OCI-LY1 (cell line): ENCODE results near the gene NAA25.

Experiments used
- H2AFZ ChIP-seq: fragments of 200-600 bp; sonication (generic), shearing (Covaris generic); 2 replicates; pipeline ENCODE4 v1.6.0; 2014; ENCODE audit warnings: antibody characterized with exemption, mild to moderate bottlenecking, low read length
- H3F3A ChIP-seq: fragments of 200-600 bp; sonication (generic), shearing (Covaris generic); 2 replicates; pipeline ENCODE4 v1.6.0; 2014; ENCODE audit warnings: mild to moderate bottlenecking, antibody characterized with exemption, low read length, moderate library complexity; ENCODE audit not compliant: insufficient read depth
- H3K27ac ChIP-seq: fragments of 200-600 bp; sonication (generic); 2 replicates; pipeline ENCODE4 v1.5.1; 2014; ENCODE audit warnings: low read length, mixed run types, mild to moderate bottlenecking, low read depth; ENCODE audit not compliant: poor library complexity, severe bottlenecking
- H3K27me3 ChIP-seq: fragments of 200-600 bp; sonication (generic); 2 replicates; pipeline ENCODE4 v1.6.0; 2014; ENCODE audit warnings: antibody characterized with exemption, mild to moderate bottlenecking, low read length, moderate library complexity; ENCODE audit not compliant: insufficient read depth
- H3K36me3 ChIP-seq: fragments of 200-600 bp; sonication (generic); 2 replicates; pipeline ENCODE4 v1.6.1; 2014; ENCODE audit warnings: mild to moderate bottlenecking, antibody characterized with exemption, low read length, moderate library complexity, mixed read lengths; ENCODE audit not compliant: insufficient read depth
- H3K4me1 ChIP-seq: fragments of 200-600 bp; sonication (generic); 2 replicates; pipeline ENCODE4 v1.5.1; 2014; ENCODE audit warnings: mild to moderate bottlenecking, low read length, moderate library complexity; ENCODE audit not compliant: insufficient read depth, severe bottlenecking
- H3K4me2 ChIP-seq: fragments of 200-600 bp; sonication (generic), shearing (Covaris generic); 2 replicates; pipeline ENCODE4 v1.6.1; 2014; ENCODE audit warnings: low read length
- H3K4me3 ChIP-seq: fragments of 200-600 bp; sonication (generic); 2 replicates; pipeline ENCODE4 v1.5.1; 2014; ENCODE audit warnings: low read length, low read depth, mild to moderate bottlenecking, mixed read lengths; ENCODE audit not compliant: poor library complexity, severe bottlenecking
- H3K79me2 ChIP-seq: fragments of 200-600 bp; shearing (Covaris generic); 2 replicates; pipeline ENCODE4 v1.6.1; 2016; ENCODE audit warnings: mixed run types, low read length, mixed read lengths; ENCODE audit not compliant: insufficient read depth
- H3K9ac ChIP-seq: fragments of 200-600 bp; sonication (generic), shearing (Covaris generic); 2 replicates; pipeline ENCODE4 v1.6.1; 2014; ENCODE audit warnings: mild to moderate bottlenecking, low read length, mixed read lengths
- H3K9me2 ChIP-seq: fragments of 200-600 bp; sonication (generic), shearing (Covaris generic); 2 replicates; pipeline ENCODE4 v1.6.1; 2014; ENCODE audit warnings: low read depth, mild to moderate bottlenecking, low read length, mixed read lengths
- H3K9me3 ChIP-seq: fragments of 200-600 bp; shearing (Covaris generic); 2 replicates; pipeline ENCODE4 v1.6.1; 2014; ENCODE audit warnings: low read length, mixed read lengths
- H4K20me1 ChIP-seq: fragments of 200-600 bp; sonication (generic), shearing (Covaris generic); 2 replicates; pipeline ENCODE4 v1.6.0; 2016; ENCODE audit warnings: mild to moderate bottlenecking, low read length; ENCODE audit not compliant: insufficient read depth
- EZH2 ChIP-seq: fragments of 200-600 bp; sonication (generic), shearing (Covaris generic); IDR thresholded peaks from 2 replicates; pipeline ENCODE4 v1.8.0; 2017; ENCODE audit warnings: borderline replicate concordance, mixed run types, mild to moderate bottlenecking, antibody characterized with exemption, low read length, moderate library complexity, mixed read lengths
- TF ChIP-seq, protein P1 (sequence below): fragments of 200-600 bp; sonication (generic), shearing (Covaris generic); IDR thresholded peaks from 2 replicates; pipeline ENCODE4 v1.5.1; 2017; ENCODE audit warnings: mild to moderate bottlenecking, antibody characterized with exemption, low read length, moderate library complexity, mixed read lengths

The NAA25 gene

DNA sequence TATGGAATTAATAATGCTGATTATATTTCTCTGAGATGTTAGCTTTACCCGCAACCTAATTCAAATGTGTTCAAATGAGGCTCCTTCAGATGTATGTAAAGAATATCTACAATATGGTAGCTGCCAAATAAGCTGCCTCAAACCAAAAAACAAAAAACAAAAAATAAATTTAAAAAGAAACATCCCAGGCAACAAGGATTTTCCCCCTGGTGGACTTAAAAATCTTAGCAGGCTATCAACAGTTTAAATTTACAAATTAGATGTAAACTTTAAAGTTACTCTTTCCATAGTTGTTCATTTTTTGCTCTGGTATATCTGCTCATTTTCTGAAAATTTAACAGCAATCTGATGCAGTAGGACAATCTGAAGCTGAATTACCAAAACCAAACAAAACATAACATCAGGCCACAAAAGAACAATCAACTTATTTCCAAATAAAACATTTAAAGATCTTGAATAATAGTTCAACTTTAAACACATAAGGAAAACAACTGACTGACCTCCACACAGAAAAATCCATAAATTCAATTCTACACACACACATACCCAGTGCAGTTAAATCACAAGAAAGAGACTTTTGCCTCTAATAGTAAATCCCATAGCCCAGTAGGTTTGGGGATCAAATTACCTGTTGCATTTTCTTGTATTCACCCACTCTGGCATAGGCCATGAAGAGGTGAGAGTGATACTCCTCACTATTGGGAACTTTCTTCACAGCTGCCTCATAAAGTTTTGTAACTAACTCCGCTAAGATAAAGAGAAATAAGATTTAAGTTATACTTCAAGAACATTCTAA, 21.3 kb downstream of the NAA25 start:
- Histone ChIP-seq H3K9me3 (no peaks in the 10 kb centered on the region), H3K9me2 (no peaks in the 10 kb centered on the region), H2AFZ (no peak overlapping the region), H3K4me1 (no peaks in the 10 kb centered on the region), H4K20me1 (no peaks in the 10 kb centered on the region), H3K9ac (no peak overlapping the region), H3K4me2 (no peak overlapping the region), H3K27ac (no peak overlapping the region), H3K4me3 (no peak overlapping the region), H3K27me3 (no peaks in the 10 kb centered on the region), H3K79me2 (peaks cover 8% of the 10 kb centered on the region; the same call in 1 of the 2 replicates), H3K36me3 (peaks cover 89% of the 10 kb centered on the region), H3F3A (no peaks in the 10 kb centered on the region; the same call in 1 of the 2 replicates)
- TF ChIP-seq, protein P1, sequence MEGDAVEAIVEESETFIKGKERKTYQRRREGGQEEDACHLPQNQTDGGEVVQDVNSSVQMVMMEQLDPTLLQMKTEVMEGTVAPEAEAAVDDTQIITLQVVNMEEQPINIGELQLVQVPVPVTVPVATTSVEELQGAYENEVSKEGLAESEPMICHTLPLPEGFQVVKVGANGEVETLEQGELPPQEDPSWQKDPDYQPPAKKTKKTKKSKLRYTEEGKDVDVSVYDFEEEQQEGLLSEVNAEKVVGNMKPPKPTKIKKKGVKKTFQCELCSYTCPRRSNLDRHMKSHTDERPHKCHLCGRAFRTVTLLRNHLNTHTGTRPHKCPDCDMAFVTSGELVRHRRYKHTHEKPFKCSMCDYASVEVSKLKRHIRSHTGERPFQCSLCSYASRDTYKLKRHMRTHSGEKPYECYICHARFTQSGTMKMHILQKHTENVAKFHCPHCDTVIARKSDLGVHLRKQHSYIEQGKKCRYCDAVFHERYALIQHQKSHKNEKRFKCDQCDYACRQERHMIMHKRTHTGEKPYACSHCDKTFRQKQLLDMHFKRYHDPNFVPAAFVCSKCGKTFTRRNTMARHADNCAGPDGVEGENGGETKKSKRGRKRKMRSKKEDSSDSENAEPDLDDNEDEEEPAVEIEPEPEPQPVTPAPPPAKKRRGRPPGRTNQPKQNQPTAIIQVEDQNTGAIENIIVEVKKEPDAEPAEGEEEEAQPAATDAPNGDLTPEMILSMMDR = no peak
- no peak for TF ChIP-seq EZH2

DNA sequence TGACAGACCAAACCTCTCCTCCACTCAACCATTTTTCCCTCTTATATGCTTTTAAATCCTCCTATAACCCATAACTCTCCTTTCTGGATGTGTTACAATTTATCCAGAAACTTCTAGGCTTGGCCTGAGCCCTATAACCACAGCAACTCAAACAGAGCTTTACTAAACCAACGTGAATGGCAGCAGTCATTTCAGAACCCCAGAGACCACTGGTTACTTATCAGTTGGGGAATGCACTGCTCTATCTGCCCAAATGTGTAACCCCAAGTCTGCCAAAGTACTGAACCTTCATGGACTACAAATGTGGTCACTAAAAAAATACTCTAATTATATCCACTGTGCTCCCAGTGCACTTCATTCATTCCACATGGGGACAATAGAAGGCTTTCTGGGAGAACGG, 42.0 kb downstream of the NAA25 start:
- no peaks in the 10 kb centered on the region for H3K4me1 ChIP-seq
- H3K79me2 ChIP-seq = no peaks in the 10 kb centered on the region
- peaks cover 89% of the 10 kb centered on the region for H3K36me3 ChIP-seq
- TF ChIP-seq EZH2 = no peak
- TF ChIP-seq, protein P1 = no peak
- H3K9me2 ChIP-seq = no peaks in the 10 kb centered on the region
- no peaks in the 10 kb centered on the region for H3F3A ChIP-seq
- no peaks in the 10 kb centered on the region for H4K20me1 ChIP-seq
- H3K9ac ChIP-seq = no peak overlapping the region
- no peak overlapping the region for H2AFZ ChIP-seq
- no peak overlapping the region for H3K4me3 ChIP-seq
- H3K4me2 ChIP-seq = no peak overlapping the region
- no peaks in the 10 kb centered on the region for H3K27me3 ChIP-seq
- H3K9me3 ChIP-seq = no peaks in the 10 kb centered on the region
- H3K27ac ChIP-seq = no peak overlapping the region

DNA sequence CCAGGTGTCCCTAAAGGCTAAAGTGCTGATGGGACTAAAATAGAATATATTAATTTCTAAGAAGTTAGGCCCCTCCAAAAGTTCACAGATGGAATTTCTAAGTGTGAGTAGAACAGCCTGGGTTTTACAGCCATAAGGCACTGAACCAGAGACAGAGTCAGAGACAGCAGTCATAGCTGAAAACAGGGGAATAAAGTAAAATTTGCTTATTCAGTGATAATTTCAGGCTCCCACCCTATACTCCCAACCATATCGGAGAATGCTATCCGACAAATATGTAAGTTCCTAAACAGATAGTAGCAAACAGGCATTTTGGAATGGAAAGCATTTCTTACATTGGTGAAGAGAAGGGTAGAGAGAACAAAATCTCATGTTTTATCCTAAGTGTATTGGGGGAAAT, 45.3 kb downstream of the NAA25 start:
- Histone ChIP-seq H3K4me3 (no peak overlapping the region), H3K4me2 (no peak overlapping the region), H4K20me1 (no peaks in the 10 kb centered on the region), H3K79me2 (no peaks in the 10 kb centered on the region), H3F3A (no peaks in the 10 kb centered on the region), H3K36me3 (peaks cover 88% of the 10 kb centered on the region), H3K9me2 (no peaks in the 10 kb centered on the region), H2AFZ (no peak overlapping the region), H3K4me1 (no peaks in the 10 kb centered on the region), H3K9me3 (no peaks in the 10 kb centered on the region), H3K9ac (no peak overlapping the region), H3K27ac (no peak overlapping the region), H3K27me3 (no peaks in the 10 kb centered on the region)
- TF ChIP-seq, protein P1 = no peak
- TF ChIP-seq EZH2 = no peak
